Activated CD4-positive, alpha-beta T cell treated with anti-CD3 and anti-CD28 coated beads for 1 hour (primary cell): ENCODE measurements around the gene FOXP1.

Source experiments
- DNase-seq: peaks from one replicate; pipeline ENCODE4 v3.0.0-alpha.2; 2020

Gene FOXP1

DNA sequence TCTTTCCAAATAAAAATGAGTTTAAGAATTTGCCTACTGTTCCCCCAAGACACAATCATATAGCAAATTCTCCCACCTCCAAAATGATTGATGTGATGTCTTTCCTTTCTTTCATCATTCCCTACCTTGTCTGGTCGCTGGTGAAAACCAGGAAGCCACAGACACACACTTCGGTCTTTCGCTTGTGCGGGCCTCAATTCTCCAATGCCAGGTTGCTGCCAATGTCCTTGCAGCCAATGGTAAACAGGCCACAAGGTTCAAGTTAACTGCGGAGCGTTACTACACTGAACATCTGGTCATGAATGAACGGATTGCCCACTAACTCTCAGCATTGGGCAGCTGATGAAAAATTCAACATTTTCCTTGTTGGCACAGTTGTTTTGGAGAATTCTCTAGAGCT is 192.2 kb downstream of the FOXP1 start:
- no peak for DNase-seq

GRCh38 chr3:71389911-71390573 is 193.5 kb downstream of the FOXP1 start:
- no peak for DNase-seq

DNA sequence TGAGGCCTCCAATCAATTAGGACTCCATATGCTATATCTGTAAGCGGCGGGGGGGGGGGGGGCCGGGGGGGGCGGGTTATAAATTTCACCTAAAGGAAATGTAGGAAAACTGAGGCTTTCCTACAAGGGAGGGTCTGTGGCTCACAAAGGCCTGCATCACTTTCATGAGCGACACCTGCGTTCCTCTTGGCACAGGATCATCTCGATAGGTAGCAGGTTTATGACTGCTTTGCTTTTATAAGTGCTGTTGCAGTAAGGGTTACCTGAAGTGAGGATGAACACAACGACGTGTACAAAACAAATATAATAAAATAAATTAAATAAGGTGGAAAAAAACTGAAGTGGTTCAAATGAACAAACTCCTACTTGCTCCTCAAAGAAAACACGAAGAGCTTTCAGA is 194.3 kb downstream of the FOXP1 start:
- DNase-seq, result no peak

- no peak for DNase-seq
Observed at GRCh38 chr3:71388535-71389120, 194.9 kb downstream of the FOXP1 start.

- DNase-seq, result no peak
Observed at GRCh38 chr3:71387586-71387985, 195.9 kb downstream of the FOXP1 start.

GRCh38 chr3:71384837-71385716 is 198.5 kb downstream of the FOXP1 start:
- DNase-seq, result no peak

GRCh38 chr3:71384388-71384787 is 199.1 kb downstream of the FOXP1 start:
- no peak for DNase-seq

DNA sequence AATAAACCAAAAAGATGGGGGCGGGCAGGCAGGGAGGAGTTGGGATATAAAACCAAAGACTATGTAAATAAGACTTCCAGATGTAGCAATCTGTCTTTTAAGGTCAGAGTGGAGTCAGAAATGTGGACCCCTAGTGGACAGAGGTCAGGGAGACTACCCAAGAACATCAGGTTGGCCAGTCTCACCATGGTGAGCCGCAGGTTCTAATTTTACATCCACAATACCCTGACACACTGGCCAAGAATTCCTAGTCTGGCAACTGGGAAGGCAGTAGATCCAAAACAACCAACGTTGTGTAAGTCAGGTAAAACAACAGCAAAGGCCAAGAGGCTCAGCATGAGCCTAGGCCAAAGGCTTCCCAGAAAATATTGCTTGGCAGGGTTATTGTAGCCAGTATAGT is 203.4 kb downstream of the FOXP1 start:
- no peak for DNase-seq

DNA sequence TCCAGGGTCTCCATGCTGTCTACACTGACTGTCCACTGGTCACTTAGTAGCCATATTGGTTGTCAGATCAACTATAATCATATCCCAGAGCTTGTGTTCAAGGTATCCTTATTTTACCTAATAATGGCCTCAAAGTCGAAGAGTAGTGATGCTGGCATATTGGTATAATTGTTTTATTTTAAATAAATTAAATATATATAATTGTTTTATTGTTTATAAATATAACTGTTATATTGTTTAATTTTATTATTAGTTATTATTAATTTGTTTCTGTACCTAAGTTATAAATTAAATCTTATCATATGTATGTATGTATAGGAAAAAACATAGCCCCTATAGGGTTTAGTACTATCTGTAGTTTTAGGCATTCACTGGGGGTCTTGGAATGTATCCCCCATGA is 205.0 kb downstream of the FOXP1 start:
- DNase-seq, result no peak

GRCh38 chr3:71376911-71377310 is 206.6 kb downstream of the FOXP1 start:
- DNase-seq, result no peak

DNA sequence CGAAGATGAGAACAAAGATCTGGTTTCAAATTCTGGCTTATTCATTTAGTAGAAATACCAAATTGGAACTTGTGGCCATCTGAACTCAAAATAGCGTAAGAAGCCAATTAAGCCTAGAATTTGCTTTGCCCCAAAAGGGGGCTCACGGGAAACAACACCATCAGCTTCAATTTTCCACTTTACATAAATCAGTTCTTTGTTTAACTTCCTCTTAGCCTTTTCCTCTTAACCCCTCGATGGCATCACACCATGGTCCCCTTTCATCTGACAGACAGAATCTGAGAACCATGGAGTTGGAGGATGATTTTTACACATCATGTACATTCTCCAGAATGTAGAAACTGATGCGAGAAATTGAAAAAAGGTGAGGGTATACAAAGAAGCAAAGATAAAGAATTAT is 207.0 kb downstream of the FOXP1 start:
- DNase-seq, result no peak

- no peak for DNase-seq
Observed at GRCh38 chr3:71374582-71374981, 208.9 kb downstream of the FOXP1 start.

GRCh38 chr3:71372911-71373637 is 210.5 kb downstream of the FOXP1 start:
- no peak for DNase-seq

- no peak for DNase-seq
Observed at GRCh38 chr3:71372241-71372768, 211.2 kb downstream of the FOXP1 start.

DNA sequence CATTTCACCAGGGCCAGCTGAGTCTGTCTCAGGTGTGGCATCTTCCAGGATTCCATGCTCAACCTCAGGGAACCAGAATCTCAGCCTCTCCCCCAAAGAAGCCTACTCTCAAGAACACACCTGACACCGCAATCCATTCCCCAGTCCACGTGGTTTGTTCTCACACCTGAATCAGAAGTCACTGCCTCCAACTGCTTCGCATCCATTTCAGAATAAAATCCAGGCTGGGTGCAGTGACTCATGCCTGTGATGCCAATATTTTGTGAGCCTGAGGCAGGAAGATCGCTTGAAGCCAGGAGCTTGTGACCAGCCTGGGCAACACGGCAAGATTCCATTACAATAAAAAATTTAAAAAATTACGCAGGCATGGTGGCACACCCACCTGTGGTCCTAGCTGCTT is 212.2 kb downstream of the FOXP1 start:
- DNase-seq, result no peak

- DNase-seq, result no peak
Observed at GRCh38 chr3:71370467-71370866, 213.1 kb downstream of the FOXP1 start.

GRCh38 chr3:71369701-71370391 is 213.7 kb downstream of the FOXP1 start:
- no peak for DNase-seq

- no peak for DNase-seq
Observed at GRCh38 chr3:71366988-71367604, 216.4 kb downstream of the FOXP1 start.

- no peak for DNase-seq
Observed at GRCh38 chr3:71361334-71361890, 222.1 kb downstream of the FOXP1 start.

DNA sequence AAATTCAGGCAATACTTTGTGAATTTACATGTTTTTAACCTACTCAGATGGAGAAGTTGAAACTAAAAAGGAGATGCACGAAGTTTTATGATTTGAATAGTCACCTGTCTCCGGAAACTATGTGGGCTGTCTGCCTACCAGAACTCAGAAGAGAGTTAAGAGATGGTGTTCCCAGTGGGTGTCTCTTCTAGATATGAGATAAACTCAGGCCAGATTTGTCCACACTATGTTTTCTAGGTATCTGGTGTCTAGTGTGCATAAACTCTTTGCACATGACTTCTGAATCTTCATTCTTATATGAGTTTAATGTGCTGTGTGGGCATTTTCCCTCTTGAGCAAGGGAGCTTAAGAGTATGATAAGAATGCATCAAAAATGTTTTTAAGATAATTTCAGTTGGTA is 222.8 kb downstream of the FOXP1 start:
- no peak for DNase-seq

DNA sequence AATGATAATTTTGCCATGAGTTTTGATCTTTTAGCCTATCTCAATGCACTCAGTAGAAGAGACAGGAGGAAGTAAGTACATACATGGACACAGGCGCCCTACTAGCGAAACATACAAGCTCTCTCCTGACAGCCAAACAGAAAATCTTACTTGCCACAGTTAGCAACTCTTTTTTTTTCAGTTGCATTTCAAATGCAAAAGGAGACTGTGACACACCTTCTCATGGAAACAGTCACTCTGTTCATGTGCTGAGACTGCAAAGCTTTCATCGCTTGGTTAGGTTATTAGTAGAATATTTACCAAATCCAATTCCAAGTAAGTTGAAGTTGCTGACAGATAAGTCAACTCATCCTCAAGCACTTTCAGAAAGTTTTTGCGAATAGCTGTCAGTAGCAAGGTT is 223.3 kb downstream of the FOXP1 start:
- no peak for DNase-seq

GRCh38 chr3:71358243-71358642 is 225.3 kb downstream of the FOXP1 start:
- no peak for DNase-seq
